Muscle layer of duodenum (tissue), 2 donors: ENCODE results near the gene EDRF1.
A peak's percentile ranks its signal among the peaks of the same experiment; 100 is the strongest.

ENCODE experiments used
- H3K27ac ChIP-seq: one replicate; pipeline ENCODE4 v1.7.0; 2013; ENCODE audit warnings: mild to moderate bottlenecking, low read length
- H3K27me3 ChIP-seq: one replicate; pipeline ENCODE4 v1.7.0; 2013; ENCODE audit warnings: low read depth, mild to moderate bottlenecking, control low read depth, low read length
- H3K36me3 ChIP-seq, 2 donors: one replicate each; pipeline ENCODE4 v1.7.0; 2013; ENCODE audit warnings: low read length in 2 of 2, control low read depth in 1 of 2, mild to moderate bottlenecking in 1 of 2; ENCODE audit not compliant: insufficient read depth in 2 of 2, control insufficient read depth in 1 of 2
- H3K4me1 ChIP-seq, 2 donors: one replicate each; pipeline ENCODE4 v1.7.0; 2013; ENCODE audit warnings: low read length in 2 of 2, mild to moderate bottlenecking in 2 of 2, control low read depth in 1 of 2, moderate library complexity in 1 of 2; ENCODE audit not compliant: insufficient read depth in 2 of 2, control insufficient read depth in 1 of 2
- H3K4me3 ChIP-seq, 2 donors: one replicate each; pipeline ENCODE4 v1.7.0; 2013; ENCODE audit warnings: low read length in 2 of 2, low read depth in 1 of 2, mild to moderate bottlenecking in 1 of 2
- H3K9me3 ChIP-seq, 2 donors: one replicate each; pipeline ENCODE4 v1.7.0; 2013; ENCODE audit warnings: low read length in 2 of 2, control low read depth in 1 of 2, mild to moderate bottlenecking in 1 of 2; ENCODE audit not compliant: control insufficient read depth in 1 of 2
- donor health status: healthy.

Gene EDRF1

DNA sequence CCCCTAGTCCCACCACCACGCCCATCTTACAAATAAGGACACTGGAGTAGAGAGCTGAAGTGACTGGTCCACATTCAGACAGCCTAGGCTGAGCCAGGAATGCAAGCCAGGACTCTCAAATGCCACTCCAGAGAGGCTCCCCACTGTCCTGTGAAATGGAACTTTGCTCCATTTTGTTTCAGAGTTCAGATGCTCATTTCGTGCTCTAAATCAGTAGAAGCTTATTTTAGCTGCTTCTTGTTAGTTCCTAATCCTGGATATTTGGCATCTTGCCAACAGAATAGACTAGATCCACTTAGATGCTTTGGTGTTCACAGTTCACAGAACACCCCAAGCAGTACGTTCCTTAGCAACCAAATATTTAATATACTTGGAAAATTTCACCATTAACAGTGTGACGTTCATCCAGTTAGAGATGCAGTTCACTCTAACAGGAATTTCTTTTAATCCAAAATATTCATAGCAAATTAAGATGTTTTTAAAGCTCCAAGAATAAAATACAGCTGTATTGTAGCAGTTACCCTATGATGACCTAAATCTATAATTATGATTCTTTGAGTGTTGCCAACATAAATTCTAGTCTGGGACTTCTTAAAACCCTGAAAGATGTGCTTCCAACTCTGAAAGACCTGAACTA lies 48.8 kb downstream of the EDRF1 start:
- Histone ChIP-seq H3K27me3 (no peaks in the 10 kb centered on the region), H3K4me1 (peaks cover 6 to 20% of the 10 kb centered on the region in 2 donors), H3K27ac (peak overlapping the region; percentile 66), H3K4me3 (no peak overlapping the region), H3K36me3 (peaks cover 16 to 19% of the 10 kb centered on the region in 2 donors), H3K9me3 (no peaks in the 10 kb centered on the region)

DNA sequence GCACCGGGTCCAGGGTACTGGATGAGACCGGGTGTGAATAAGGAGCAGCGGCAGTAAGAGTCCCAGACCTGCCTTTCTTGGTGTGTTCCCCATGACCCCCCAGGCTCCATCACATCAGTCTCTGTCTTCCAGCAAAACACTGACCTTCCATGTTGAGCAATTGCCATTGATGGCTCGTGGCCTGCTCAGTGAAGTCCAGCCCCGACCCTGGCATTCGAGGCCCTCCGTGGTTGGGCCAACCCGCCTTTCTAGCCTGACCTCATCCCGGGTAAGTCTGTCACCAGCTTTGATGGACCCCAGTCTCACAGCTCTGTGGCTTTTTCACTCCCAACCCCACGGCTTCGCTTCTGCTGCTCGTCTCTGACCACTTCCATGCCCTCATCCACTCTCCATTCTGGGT lies 49.7 kb downstream of the EDRF1 start:
- Histone ChIP-seq H3K4me3 (no peak overlapping the region), H3K4me1 (peaks cover 6 to 20% of the 10 kb centered on the region in 2 donors), H3K27me3 (no peaks in the 10 kb centered on the region), H3K9me3 (no peaks in the 10 kb centered on the region), H3K27ac (no peak overlapping the region), H3K36me3 (peaks cover 9 to 12% of the 10 kb centered on the region in 2 donors)

- Histone ChIP-seq H3K9me3 (no peaks in the 10 kb centered on the region), H3K4me1 (peaks cover 6 to 20% of the 10 kb centered on the region in 2 donors), H3K4me3 (no peak overlapping the region), H3K27me3 (no peaks in the 10 kb centered on the region), H3K27ac (no peak overlapping the region), H3K36me3 (no peaks in the 10 kb centered on the region)
Measured at GRCh38 chr10:125770844-125771243, 51.3 kb downstream of the EDRF1 start.

GRCh38 chr10:125772112-125772863 lies 52.8 kb downstream of the EDRF1 start:
- no peak overlapping the region for H3K27ac ChIP-seq

DNA sequence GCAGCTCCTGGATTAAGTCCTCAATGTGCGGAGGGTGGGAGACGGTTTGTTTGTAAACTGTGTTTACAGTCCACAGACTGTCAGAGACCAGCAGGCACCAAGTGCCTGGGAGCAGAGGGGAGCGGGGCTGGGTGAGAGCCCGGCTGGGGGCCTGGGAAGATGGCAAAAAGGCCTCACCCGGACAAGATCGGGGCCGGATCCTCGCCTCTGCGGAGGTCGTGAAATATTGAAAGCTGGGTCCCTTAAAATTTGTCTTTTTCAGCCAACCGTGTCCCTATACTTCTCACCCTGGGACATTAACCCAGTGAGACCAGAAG lies 53.3 kb downstream of the EDRF1 start:
- Histone ChIP-seq H3K4me3 (no peak overlapping the region), H3K36me3 (no peaks in the 10 kb centered on the region), H3K9me3 (no peaks in the 10 kb centered on the region), H3K4me1 (peaks cover 6 to 15% of the 10 kb centered on the region in 2 donors), H3K27ac (no peak overlapping the region), H3K27me3 (no peaks in the 10 kb centered on the region)

More at GRCh38 chr10:125772112-125772863, 52.8 kb downstream of the EDRF1 start:
- H3K36me3 ChIP-seq: no peaks in the 10 kb centered on the region
- H3K4me3 ChIP-seq: no peak overlapping the region
- H3K27me3 ChIP-seq: no peaks in the 10 kb centered on the region
- H3K4me1 ChIP-seq: peaks cover 6 to 20% of the 10 kb centered on the region in 2 donors
- no peaks in the 10 kb centered on the region for H3K9me3 ChIP-seq

DNA sequence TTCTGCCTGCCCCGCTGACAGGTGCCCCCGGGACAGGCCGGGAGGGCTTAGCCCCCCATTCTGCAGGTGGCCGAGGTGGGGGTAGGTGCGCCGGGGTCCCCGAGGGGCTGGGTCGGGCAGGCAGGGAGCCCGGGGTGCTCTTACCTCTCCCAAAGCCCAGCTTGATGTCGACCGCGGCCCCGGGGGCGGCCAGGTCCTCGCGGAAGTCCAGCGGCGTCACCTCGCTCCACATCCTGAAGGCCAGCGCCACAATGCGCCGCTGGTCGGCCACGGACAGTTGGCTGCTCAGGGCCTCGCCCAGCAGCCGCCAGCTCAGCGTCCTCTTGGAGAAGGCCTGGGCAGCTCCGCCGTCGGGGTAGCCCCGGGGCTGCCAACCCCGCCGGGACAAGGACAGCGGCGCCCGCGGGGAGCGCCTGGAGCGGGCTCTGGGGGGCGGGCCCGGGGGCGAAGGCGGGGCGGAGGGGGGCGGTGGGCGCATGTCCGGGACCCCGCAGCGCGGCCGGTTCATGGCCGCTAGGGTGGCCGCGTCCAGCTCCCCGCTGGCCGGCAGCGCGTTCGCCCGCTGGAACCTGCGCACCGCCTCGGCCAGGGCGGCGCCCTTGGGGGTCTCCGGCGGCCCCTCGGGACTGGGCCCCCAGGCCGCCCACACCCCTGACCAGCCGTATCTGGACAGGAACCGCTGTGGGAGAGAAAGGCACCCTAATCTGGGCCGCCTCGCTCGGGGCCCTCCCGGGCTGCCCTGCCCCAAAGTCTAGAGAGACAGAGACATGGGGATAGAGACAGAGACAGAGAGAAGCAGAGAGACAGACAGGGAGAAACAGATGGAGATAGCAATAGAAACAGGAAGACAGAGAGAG lies 54.4 kb downstream of the EDRF1 start:
- peak overlapping the region in 1 of 2 donors; percentile 25 for H3K4me3 ChIP-seq
- no peaks in the 10 kb centered on the region for H3K27me3 ChIP-seq
- no peak overlapping the region for H3K27ac ChIP-seq
- H3K36me3 ChIP-seq: no peaks in the 10 kb centered on the region
- H3K9me3 ChIP-seq: no peaks in the 10 kb centered on the region
- H3K4me1 ChIP-seq: peaks cover 1 to 7% of the 10 kb centered on the region in 2 donors

DNA sequence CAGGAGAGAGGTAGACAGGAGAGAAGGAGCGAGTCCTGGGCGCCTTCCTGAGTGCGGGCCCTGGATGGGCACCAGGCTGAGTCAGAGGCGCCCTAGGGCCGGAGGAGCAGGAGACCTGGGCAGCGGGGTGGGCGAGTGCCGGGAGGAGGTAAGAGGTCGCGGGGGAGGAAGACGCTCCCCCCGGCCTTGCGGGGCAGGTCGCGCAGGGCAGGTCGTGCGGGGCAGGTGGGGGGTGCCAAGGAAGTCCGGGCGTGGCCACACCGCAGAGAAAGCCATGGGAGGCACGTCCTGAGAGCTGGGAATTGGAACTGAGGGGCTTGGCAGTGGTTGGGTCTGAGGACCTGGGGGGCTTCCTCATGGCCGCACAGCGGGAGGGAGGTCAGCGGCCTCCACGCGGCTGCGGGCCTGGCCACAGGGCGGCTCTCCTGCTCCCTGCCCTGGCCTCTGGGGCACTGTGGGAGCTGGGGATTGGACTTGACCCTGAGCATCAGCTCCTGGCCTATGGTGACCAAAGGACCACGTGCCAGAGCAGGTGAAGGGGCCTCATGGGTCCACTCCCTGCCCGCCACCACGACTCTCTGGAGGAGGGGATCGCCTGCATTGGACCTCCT lies 55.2 kb downstream of the EDRF1 start:
- no peaks in the 10 kb centered on the region for H3K9me3 ChIP-seq
- H3K4me3 ChIP-seq: no peak overlapping the region
- H3K27me3 ChIP-seq: no peaks in the 10 kb centered on the region
- H3K4me1 ChIP-seq: no peaks in the 10 kb centered on the region
- no peak overlapping the region for H3K27ac ChIP-seq
- no peaks in the 10 kb centered on the region for H3K36me3 ChIP-seq

DNA sequence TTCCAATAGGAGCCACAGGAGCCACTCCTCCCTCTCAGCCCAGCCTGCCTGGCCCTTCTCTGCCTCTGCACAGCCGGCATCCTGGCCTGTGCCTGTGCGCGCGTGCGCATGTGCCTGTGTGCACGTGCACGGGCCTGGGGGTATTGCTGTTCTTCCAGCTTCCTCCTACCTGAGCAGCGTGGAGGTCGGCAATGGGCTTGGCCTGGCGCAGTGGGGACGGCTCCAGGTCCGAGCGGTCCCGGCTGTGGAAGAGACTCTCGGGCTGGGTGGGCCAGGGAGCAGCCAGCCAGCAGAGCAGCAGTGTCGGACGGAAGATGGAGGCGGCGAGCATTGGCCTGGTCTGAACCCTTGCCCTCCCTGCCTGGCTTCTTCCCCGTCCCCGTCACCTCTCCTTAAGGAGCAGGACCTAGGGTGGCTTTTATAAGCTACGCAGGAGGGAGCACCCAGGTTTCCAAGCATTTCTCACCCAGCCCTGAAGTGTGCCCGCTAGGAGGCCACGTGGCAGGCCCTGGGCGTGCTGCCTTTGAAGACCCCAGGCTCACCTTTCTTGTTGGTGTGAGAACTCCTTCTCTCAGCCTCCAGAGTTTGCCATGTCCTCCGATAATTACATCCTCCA lies 56.1 kb downstream of the EDRF1 start, which contains the start of gene MMP21:
Gene MMP21 (minus strand): TSS at position 331 of the 616 bp plus-strand sequence. CDS start 0 bp downstream, at position 331.
- Histone ChIP-seq H3K27ac (no peak within 1 kb of the TSS), H3K4me3 (no peak within 1 kb of the TSS), H3K27me3 (no peaks in the 10 kb centered on the region), H3K9me3 (no peaks in the 10 kb centered on the region), H3K4me1 (no peaks in the 10 kb centered on the region), H3K36me3 (no peaks in the 10 kb centered on the region)

- Histone ChIP-seq H3K27me3 (no peaks in the 10 kb centered on the region), H3K36me3 (no peaks in the 10 kb centered on the region), H3K27ac (no peak overlapping the region), H3K9me3 (no peaks in the 10 kb centered on the region), H3K4me3 (no peak overlapping the region), H3K4me1 (no peaks in the 10 kb centered on the region)
Measured at GRCh38 chr10:125777806-125778205, 58.3 kb downstream of the EDRF1 start.

DNA sequence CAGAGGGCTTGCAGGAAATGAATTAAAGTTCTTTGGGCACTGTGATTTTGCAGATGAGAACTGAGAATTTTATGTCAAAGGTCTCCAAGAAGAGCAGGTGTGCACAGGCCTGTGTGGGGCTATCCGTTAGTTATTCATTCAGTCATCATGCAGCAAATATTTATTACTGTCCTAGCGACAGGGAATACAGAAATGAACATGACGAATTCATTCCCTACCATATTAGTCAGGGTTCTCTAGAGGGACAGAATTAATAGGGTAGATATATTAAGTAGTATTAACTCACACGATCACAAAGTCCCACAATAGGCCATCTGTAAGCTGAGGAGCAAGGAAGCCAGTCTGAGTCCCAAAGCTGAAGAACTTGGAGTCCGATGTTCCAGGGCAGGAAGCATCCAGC lies 59.0 kb downstream of the EDRF1 start:
- H3K9me3 ChIP-seq: no peaks in the 10 kb centered on the region
- no peak overlapping the region for H3K27ac ChIP-seq
- H3K4me3 ChIP-seq: no peak overlapping the region
- no peaks in the 10 kb centered on the region for H3K36me3 ChIP-seq
- no peaks in the 10 kb centered on the region for H3K4me1 ChIP-seq
- H3K27me3 ChIP-seq: no peaks in the 10 kb centered on the region
